ENCODE results near the gene TRIM68.

DNA sequence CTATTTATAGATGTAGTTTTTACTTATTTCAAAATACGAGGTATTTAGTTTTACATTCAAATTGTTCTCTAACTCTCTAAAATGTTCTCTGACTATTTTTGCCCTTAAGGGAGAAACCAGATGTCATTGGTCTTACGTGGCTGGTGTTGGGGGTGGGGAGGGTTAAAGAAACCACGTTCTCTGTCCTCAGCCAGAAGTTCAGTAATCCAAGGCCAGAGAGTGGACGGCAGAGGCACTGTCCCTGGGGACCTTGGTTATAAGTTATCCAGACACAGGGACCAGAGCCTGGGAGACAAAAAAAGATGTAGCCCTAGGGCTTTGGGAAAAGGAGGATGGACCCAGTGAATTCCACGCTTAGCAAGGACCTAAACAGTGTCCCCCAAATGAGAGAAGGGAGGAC is 35.0 kb upstream of the TRIM68 start:
- TF ChIP-seq TAF1 (IDR thresholded peaks at IDR 0.05; ENCODE audit: low read depth, low read length) = no peak
- TF ChIP-seq POLR2A (IDR thresholded peaks at IDR 0.05; ENCODE audit: low read depth, low read length) = no peak
- no peak for TF ChIP-seq POLR2AphosphoS5 (IDR thresholded peaks at IDR 0.05; ENCODE audit: low read depth, low read length)
- no peak for TF ChIP-seq SPI1 (IDR thresholded peaks at IDR 0.05; ENCODE audit: low read depth, low read length)
- TF ChIP-seq PAX5 (IDR thresholded peaks at IDR 0.05; ENCODE audit: insufficient read depth, low read length, severe bottlenecking) = no peak
- TF ChIP-seq POU2F2 (IDR thresholded peaks at IDR 0.05; ENCODE audit: low read depth, low read length) = no peak

All from GM12891 (cell line).